ENCODE measurements around the gene ULK4. TPM values are rescaled to one million over a fixed set of nuclear protein-coding genes. Genes with fewer than 3 reads are reported as not detected.
"Not testable (repeated sequence)": the region's sequence is repeated elsewhere in the genome, so short reads cannot be mapped to it uniquely, and the experiment has no call there.

The ULK4 gene
- polyA plus RNA-seq, 1 experiment: 1.6 TPM

DNA sequence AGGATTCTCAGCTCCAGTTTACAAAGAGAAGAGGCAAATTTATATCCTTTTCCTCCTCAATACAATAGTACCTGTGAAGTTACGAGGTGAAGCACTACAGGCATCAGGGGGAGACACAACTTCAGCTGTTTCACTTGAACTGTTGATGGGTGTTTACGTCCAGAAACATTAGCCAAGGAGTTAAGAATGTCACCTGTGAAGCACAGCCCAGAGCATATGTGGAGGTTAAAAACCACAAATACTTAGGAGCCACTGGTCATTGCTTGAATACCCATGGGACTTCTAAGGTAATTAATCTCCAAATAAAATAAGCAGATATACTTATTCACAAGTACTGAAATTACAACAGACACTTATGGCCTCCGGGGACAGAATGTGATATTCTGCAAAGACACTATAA, 246.5 kb downstream of the ULK4 start:
- TF ChIP-seq, protein P1, sequence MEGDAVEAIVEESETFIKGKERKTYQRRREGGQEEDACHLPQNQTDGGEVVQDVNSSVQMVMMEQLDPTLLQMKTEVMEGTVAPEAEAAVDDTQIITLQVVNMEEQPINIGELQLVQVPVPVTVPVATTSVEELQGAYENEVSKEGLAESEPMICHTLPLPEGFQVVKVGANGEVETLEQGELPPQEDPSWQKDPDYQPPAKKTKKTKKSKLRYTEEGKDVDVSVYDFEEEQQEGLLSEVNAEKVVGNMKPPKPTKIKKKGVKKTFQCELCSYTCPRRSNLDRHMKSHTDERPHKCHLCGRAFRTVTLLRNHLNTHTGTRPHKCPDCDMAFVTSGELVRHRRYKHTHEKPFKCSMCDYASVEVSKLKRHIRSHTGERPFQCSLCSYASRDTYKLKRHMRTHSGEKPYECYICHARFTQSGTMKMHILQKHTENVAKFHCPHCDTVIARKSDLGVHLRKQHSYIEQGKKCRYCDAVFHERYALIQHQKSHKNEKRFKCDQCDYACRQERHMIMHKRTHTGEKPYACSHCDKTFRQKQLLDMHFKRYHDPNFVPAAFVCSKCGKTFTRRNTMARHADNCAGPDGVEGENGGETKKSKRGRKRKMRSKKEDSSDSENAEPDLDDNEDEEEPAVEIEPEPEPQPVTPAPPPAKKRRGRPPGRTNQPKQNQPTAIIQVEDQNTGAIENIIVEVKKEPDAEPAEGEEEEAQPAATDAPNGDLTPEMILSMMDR (IDR thresholded peaks at IDR 0.05; ENCODE audit: insufficient read depth, low read depth, low read length): no peak
- CTCF ChIA-PET: interaction anchor here (1.1 to 2.4 kb wide), 2 partner anchors 1135 to 1389 kb away, joined by 3 to 12 read pairs; no protein-coding TSS in a partner anchor
- Histone ChIP-seq H3K27me3 (ENCODE audit: control insufficient read depth, insufficient read depth, low read length) (no peaks in the 10 kb centered on the region), H3K36me3 (ENCODE audit: control insufficient read depth, insufficient read depth, low read length) (no peaks in the 10 kb centered on the region), H3K4me3 (ENCODE audit: low read depth, low read length) (no peak overlapping the region)
- POLR2A ChIA-PET: no interaction called here
- DNase-seq (ENCODE audit: low read depth): no peak

DNA sequence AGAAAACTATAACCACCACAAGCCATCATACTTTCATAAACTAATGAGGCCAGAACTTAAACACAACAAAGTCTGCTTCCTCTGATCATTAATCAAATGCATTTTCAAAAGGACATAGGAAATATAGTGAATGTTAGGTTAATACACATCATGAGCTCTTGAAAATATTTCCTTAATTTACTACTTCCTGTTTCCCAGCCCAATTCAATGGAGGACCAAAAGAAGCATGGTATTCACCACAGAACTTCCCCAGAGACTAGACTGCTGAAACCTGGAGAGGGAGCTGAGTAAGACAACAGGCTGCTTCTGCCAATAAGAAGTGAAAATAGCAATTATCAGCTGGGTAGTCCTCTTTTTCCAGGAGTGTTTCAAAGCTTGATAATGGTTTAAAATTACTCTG, 250.3 kb downstream of the ULK4 start:
- Histone ChIP-seq H3K4me3 (ENCODE audit: low read depth, low read length) (no peak overlapping the region), H3K36me3 (ENCODE audit: control insufficient read depth, insufficient read depth, low read length) (no peaks in the 10 kb centered on the region), H3K27me3 (ENCODE audit: control insufficient read depth, insufficient read depth, low read length) (no peaks in the 10 kb centered on the region)
- DNase-seq (ENCODE audit: low read depth): no peak
- TF ChIP-seq, protein P1 (IDR thresholded peaks at IDR 0.05; ENCODE audit: insufficient read depth, low read depth, low read length): no peak
- ChIA-PET CTCF (interaction anchor here (0.8 to 1.4 kb wide), 2 partner anchors 16 to 542 kb away, joined by 3 read pairs; no protein-coding TSS in a partner anchor), POLR2A (interaction anchor here (0.6 kb wide), 1 partner anchor 367 kb away, joined by 3 read pairs; no protein-coding TSS in a partner anchor)

DNA sequence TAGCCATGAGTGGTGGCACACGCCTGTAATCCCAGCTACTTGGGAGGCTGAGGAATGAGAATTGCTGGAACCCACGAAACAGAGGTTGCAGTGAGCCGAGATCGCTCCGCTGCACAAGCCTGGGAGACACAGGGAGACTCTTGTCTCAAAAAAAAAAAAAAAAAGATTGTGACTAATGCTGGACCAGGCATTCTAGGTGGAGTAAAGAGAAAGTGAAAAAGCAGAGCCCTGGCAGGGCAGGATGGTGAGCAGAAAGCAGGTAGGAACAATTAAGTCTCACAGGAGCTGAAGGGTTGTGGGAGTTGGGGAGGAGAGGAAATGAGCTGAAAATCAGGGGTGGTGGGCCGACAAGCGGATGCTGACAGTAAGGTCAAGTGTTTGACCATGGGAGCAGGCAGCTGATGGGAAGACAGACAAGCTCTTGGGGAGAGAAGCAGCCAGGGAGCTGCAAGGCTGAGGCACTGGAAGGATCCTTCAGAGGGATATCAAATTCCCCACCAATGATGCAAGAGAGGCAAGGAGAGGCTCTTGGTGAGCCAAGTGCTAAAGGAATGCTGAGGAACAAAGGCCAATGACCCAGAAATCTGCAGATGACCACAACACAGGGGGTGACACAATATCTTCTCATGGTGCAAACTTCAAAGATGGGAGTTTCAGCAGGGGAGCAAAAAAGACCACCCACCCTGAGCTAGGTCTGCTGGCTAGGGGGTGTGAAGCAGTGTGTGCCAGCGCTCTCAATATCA, 251.1 kb downstream of the ULK4 start:
- CTCF ChIA-PET: interaction anchor here (0.6 to 1.4 kb wide), 4 partner anchors 15 to 1130 kb away, joined by 3 to 4 read pairs (median 3); no protein-coding TSS in a partner anchor
- H3K36me3 ChIP-seq (ENCODE audit: control insufficient read depth, insufficient read depth, low read length): no peaks in the 10 kb centered on the region
- H3K27me3 ChIP-seq (ENCODE audit: control insufficient read depth, insufficient read depth, low read length): no peaks in the 10 kb centered on the region
- H3K4me3 ChIP-seq (ENCODE audit: low read depth, low read length): no peak overlapping the region
- TF ChIP-seq, protein P1 (IDR thresholded peaks at IDR 0.05; ENCODE audit: insufficient read depth, low read depth, low read length): no peak
- POLR2A ChIA-PET: interaction anchor here (1.0 kb wide), 1 partner anchor 28 kb away, joined by 3 read pairs; no protein-coding TSS in a partner anchor
- DNase-seq (ENCODE audit: low read depth): no peak

DNA sequence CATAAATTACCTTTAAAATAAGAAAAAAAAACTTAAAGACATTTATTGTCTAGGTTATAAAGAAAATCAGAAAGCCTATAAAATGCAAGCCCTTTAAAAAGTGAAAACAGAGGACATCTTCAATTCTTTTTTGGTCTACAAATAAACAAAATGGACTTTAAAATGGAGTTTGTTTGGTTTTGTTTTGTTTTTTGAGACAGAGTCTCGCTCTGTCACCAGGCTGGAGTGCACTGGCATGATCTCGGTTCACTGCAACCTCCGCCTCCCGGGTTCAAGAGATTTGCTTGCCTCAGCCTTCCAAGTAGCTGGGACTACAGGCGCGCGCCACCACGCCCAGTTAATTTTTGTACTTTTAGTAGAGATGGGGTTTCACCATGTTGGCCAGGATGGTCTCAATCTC, 252.7 kb downstream of the ULK4 start:
- DNase-seq (ENCODE audit: low read depth); H3K27me3 ChIP-seq (ENCODE audit: control insufficient read depth, insufficient read depth, low read length); H3K36me3 ChIP-seq (ENCODE audit: control insufficient read depth, insufficient read depth, low read length); POLR2A ChIA-PET; CTCF ChIA-PET; H3K4me3 ChIP-seq (ENCODE audit: low read depth, low read length): not testable (repeated sequence)

DNA sequence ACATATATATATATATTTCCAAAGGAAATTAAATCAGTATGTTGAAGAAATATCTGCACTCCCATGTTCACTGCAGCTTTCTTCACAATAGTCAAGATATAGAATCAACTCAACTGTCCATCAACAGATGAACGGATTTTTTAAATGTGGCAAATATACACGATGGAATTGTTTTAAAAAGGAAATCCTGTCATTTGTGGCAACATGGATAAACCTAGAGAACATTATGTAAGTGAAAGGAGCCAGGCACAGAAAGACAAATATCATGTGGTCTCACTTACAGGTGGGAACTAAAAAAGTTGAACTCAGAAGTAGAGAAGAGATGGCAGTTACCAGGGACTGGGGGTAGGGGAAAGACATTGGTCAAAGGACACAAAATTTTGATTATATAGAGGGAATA, 253.7 kb downstream of the ULK4 start:
- CTCF ChIA-PET: no interaction called here
- H3K4me3 ChIP-seq (ENCODE audit: low read depth, low read length): no peak overlapping the region
- H3K36me3 ChIP-seq (ENCODE audit: control insufficient read depth, insufficient read depth, low read length): no peaks in the 10 kb centered on the region
- no peak for DNase-seq (ENCODE audit: low read depth)
- POLR2A ChIA-PET: no interaction called here
- no peaks in the 10 kb centered on the region for H3K27me3 ChIP-seq (ENCODE audit: control insufficient read depth, insufficient read depth, low read length)
- TF ChIP-seq, protein P1 (IDR thresholded peaks at IDR 0.05; ENCODE audit: insufficient read depth, low read depth, low read length): no peak

Data from BJ (cell line).